ENCODE measurements around the gene MAT2B.

The MAT2B gene

GRCh38 chr5:163544836-163545235, 39.4 kb downstream of the MAT2B start:
- no peak for DNase-seq (ENCODE audit: low read depth)
- H3K4me3 ChIP-seq (ENCODE audit: low read length) = no peak overlapping the region
- TF ChIP-seq, protein P1, sequence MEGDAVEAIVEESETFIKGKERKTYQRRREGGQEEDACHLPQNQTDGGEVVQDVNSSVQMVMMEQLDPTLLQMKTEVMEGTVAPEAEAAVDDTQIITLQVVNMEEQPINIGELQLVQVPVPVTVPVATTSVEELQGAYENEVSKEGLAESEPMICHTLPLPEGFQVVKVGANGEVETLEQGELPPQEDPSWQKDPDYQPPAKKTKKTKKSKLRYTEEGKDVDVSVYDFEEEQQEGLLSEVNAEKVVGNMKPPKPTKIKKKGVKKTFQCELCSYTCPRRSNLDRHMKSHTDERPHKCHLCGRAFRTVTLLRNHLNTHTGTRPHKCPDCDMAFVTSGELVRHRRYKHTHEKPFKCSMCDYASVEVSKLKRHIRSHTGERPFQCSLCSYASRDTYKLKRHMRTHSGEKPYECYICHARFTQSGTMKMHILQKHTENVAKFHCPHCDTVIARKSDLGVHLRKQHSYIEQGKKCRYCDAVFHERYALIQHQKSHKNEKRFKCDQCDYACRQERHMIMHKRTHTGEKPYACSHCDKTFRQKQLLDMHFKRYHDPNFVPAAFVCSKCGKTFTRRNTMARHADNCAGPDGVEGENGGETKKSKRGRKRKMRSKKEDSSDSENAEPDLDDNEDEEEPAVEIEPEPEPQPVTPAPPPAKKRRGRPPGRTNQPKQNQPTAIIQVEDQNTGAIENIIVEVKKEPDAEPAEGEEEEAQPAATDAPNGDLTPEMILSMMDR (IDR thresholded peaks at IDR 0.05; ENCODE audit: insufficient read depth, low read depth, low read length, missing control alignments) = no peak

DNA sequence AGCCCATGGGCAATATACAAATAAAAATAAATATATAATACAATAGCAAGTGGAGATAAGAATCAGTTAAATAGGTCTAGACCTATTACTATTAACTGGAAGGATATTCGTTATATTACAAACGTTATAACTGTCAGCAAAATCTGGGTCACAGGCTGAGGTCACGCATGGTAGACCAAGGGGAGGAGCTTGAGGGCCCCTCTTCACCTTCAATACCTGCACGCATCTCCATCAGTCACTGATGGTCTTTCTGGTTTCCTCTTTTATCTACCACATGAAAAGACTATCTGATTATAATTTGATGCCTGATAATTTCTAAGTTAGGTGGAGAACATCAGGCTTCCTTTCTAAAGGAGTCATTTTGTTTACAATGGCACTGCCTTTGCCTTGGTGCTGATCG, 43.2 kb downstream of the MAT2B start:
- no peak overlapping the region for H3K4me3 ChIP-seq (ENCODE audit: low read length)
- TF ChIP-seq, protein P1 (IDR thresholded peaks at IDR 0.05; ENCODE audit: insufficient read depth, low read depth, low read length, missing control alignments) = no peak
- no peak for DNase-seq (ENCODE audit: low read depth)

DNA sequence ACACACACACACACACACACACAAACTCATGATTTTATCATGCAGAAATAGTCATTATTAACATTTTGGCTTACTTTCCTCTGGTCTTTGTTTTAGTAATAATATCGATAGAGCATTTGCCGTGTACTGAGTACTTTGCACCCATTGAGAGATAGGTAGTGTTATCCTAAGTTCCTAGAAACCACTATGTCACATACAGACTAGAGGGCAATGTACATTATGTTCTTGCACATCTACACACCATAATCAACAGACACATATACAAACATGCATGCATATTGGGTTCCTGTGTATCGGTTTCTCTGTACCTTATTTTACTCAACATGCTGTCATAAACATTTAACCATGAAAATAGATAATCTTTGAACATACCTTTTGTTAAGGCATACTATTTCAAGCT, 45.7 kb downstream of the MAT2B start:
- DNase-seq (ENCODE audit: low read depth) = no peak
- TF ChIP-seq, protein P1 (IDR thresholded peaks at IDR 0.05; ENCODE audit: insufficient read depth, low read depth, low read length, missing control alignments) = no peak

DNA sequence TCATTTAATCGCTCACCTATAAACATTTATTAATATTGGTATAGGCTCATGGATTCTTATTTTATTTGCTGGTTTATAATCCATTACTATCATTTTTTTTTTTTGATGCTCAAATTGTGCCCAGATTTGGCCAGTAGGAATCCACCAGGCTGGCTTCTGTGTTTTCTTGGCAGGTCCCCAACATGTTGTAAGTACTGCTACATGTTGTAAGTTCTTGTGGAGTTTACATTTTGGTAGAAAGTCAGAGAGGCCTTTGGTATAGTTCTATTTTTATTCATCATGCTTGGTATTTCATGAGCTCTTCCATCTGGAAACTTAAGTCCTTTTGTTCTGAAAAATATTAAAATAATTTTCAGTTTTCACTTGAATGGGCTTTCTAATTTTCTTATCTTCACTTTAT, 47.1 kb downstream of the MAT2B start:
- no peak for DNase-seq (ENCODE audit: low read depth)
- TF ChIP-seq, protein P1 (IDR thresholded peaks at IDR 0.05; ENCODE audit: insufficient read depth, low read depth, low read length, missing control alignments) = no peak
- no peak overlapping the region for H3K4me3 ChIP-seq (ENCODE audit: low read length)

More for the DNA sequence above, 45.7 kb downstream of the MAT2B start:
- no peak overlapping the region for H3K4me3 ChIP-seq (ENCODE audit: low read length)

GRCh38 chr5:163561339-163561738, 55.9 kb downstream of the MAT2B start:
- TF ChIP-seq, protein P1 (IDR thresholded peaks at IDR 0.05; ENCODE audit: insufficient read depth, low read depth, low read length, missing control alignments) = no peak
- DNase-seq (ENCODE audit: low read depth) = no peak
- H3K4me3 ChIP-seq (ENCODE audit: low read length) = no peak overlapping the region

DNA sequence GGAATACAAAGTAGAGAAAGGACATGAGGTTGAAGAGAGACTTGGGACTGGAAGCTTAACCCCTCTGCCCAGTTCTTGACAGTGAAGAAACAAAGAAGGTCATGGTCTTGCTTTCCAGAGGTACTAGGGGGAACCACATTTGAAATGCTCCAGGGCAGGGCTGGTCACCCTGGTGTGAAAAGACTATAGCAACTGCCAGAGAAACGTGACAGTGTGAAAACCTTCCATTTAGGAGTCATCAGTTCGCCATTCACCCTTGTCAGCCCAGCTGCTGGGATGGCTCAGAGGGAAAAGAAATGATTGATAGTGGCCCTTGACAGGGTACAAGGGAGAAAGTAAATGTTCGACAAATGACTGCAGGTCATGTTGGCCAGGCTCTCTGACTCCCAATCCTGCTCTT, 56.7 kb downstream of the MAT2B start:
- no peak overlapping the region for H3K4me3 ChIP-seq (ENCODE audit: low read length)

GRCh38 chr5:163563112-163563511, 57.7 kb downstream of the MAT2B start:
- DNase-seq (ENCODE audit: low read depth) = no peak
- TF ChIP-seq, protein P1 (IDR thresholded peaks at IDR 0.05; ENCODE audit: insufficient read depth, low read depth, low read length, missing control alignments) = no peak
- H3K4me3 ChIP-seq (ENCODE audit: low read length) = no peak overlapping the region

More for the DNA sequence above, 56.7 kb downstream of the MAT2B start:
- TF ChIP-seq, protein P1 (IDR thresholded peaks at IDR 0.05; ENCODE audit: insufficient read depth, low read depth, low read length, missing control alignments) = no peak
- DNase-seq (ENCODE audit: low read depth) = no peak
